ENCODE measurements around the gene CITED4. TPM values are rescaled to one million over a fixed set of nuclear protein-coding genes. Genes with fewer than 3 reads are reported as not detected.

CITED4 gene
- polyA plus RNA-seq, 3 donors = 2.4 to 18.8 (median 17.1) TPM

DNA sequence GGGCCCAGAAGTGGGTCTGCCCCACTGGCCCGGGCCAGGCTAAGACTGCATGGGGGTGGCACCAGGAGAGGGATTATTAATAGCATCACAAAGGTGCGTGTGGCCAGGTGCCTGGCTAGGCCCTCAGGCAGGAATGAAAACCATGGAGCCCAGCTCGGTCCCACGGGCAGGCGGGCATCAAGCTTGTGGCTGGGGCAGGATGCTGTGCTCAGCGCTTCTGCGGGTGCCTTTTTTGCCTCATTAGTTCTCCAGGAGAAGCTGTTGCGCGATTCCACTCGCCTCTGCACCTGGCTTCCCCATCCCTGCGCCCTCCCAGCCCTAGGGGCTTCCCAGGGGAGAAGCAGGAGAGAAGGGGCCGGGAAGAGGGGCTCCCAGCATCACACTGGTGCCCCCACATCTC, 39.3 kb downstream of the CITED4 start:
- no peaks in the 10 kb centered on the region for H3K36me3 ChIP-seq (replicated peaks in 1 of 2; ENCODE audit: control insufficient read depth in 1 of 2, insufficient read depth in 2 of 2, low read length in 2 of 2)
- peaks cover 31% of the 10 kb centered on the region for H3K4me1 Mint-ChIP-seq
- H3K27ac ChIP-seq (ENCODE audit: low read depth in 1 of 2, low read length in 2 of 2) = no peak overlapping the region
- H2AFZ ChIP-seq (ENCODE audit: insufficient read depth, low read depth, low read length, poor library complexity, severe bottlenecking) = no peak overlapping the region
- H3K36me3 Mint-ChIP-seq = no peaks in the 10 kb centered on the region
- TF ChIP-seq, protein P1, sequence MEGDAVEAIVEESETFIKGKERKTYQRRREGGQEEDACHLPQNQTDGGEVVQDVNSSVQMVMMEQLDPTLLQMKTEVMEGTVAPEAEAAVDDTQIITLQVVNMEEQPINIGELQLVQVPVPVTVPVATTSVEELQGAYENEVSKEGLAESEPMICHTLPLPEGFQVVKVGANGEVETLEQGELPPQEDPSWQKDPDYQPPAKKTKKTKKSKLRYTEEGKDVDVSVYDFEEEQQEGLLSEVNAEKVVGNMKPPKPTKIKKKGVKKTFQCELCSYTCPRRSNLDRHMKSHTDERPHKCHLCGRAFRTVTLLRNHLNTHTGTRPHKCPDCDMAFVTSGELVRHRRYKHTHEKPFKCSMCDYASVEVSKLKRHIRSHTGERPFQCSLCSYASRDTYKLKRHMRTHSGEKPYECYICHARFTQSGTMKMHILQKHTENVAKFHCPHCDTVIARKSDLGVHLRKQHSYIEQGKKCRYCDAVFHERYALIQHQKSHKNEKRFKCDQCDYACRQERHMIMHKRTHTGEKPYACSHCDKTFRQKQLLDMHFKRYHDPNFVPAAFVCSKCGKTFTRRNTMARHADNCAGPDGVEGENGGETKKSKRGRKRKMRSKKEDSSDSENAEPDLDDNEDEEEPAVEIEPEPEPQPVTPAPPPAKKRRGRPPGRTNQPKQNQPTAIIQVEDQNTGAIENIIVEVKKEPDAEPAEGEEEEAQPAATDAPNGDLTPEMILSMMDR (IDR thresholded peaks at IDR 0.05) = no peak
- H3K27me3 ChIP-seq (ENCODE audit: control insufficient read depth in 2 of 2, insufficient read depth in 2 of 2, low read length in 2 of 2) = peaks cover 0 to 20% of the 10 kb centered on the region in 2 donors
- H3K4me3 Mint-ChIP-seq = no peak overlapping the region
- intact Hi-C loops (cut with micrococcal nuclease) = no loop called here
- H3K4me2 ChIP-seq (replicated peaks; ENCODE audit: extremely low read depth, low read length, poor library complexity, severe bottlenecking) = no peak overlapping the region
- no peak overlapping the region for H3K27ac Mint-ChIP-seq
- no peak overlapping the region for H3K4me3 ChIP-seq (replicated peaks in 1 of 3; ENCODE audit: low read depth in 2 of 3, low read length in 3 of 3)
- no peaks in the 10 kb centered on the region for H4K20me1 ChIP-seq (ENCODE audit: insufficient read depth, low read length)
- peaks cover 25 to 27% of the 10 kb centered on the region in 2 donors for H3K4me1 ChIP-seq (ENCODE audit: control insufficient read depth in 1 of 2, insufficient read depth in 2 of 2, low read length in 2 of 2)
- no peaks in the 10 kb centered on the region for H3K79me2 ChIP-seq (ENCODE audit: insufficient read depth, low read length)
- H3K9me3 Mint-ChIP-seq = peaks cover 0 to 3% (median 0%) of the 10 kb centered on the region in 7 donors
- H3K9me3 ChIP-seq (replicated peaks in 1 of 2; ENCODE audit: control insufficient read depth in 1 of 2, insufficient read depth in 1 of 2, low read length in 2 of 2) = no peaks in the 10 kb centered on the region
- no peak for DNase-seq
- peaks cover 14 to 25% (median 20%) of the 10 kb centered on the region in 3 donors for H3K27me3 Mint-ChIP-seq (ENCODE audit: low read depth in 3 of 3)
- 96% methylated on average over 11 of the region's 12 CpGs for WGBS (ENCODE audit: insufficient coverage)
- no peak overlapping the region for H3K9ac ChIP-seq (ENCODE audit: insufficient read depth, low read length, poor library complexity, severe bottlenecking)

DNA sequence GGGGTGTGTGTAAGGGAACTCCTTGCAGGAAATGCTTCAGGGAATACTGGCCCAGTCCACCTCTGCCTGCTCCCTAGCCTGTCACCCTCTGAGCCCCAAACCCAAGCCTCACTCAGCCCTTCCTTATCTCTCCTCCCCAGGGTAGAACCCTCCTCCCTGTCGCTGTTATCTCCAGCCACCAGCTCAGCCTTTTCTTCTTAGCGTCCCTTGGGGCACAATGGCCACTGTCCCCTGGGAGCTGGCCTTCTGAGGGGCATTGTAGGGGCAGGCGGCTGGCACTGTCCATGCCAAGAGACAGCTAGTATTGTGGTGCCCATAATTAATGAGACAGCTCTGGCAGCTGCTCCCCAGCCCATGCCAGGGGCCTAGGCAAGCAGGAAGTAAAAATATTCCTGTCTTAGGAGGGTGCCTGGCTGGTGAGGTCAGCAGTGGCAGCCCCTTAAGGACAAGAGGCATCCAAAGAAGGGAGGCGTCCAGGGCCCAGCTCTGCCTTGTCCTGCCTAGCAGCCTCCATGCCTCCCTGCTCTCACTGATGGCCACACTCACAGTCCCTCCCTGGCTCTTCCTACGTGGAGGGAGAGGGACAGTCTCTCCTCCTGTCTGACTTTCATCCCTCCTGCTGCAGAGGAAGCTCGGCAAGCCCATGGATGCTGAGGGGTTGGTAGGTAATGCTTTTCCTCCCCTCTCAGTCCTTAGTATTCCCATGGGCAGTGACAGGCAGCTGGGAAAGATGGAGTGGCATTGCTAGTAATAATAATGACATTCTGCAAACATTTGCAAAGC, 41.1 kb downstream of the CITED4 start:
- H3K9me3 ChIP-seq (replicated peaks in 1 of 2; ENCODE audit: control insufficient read depth in 1 of 2, insufficient read depth in 1 of 2, low read length in 2 of 2) = no peaks in the 10 kb centered on the region
- H3K4me2 ChIP-seq (replicated peaks; ENCODE audit: extremely low read depth, low read length, poor library complexity, severe bottlenecking) = no peak overlapping the region
- H3K4me1 Mint-ChIP-seq = peaks cover 30% of the 10 kb centered on the region
- H3K9me3 Mint-ChIP-seq = peaks cover 0 to 3% (median 0%) of the 10 kb centered on the region in 7 donors
- H2AFZ ChIP-seq (ENCODE audit: insufficient read depth, low read depth, low read length, poor library complexity, severe bottlenecking) = no peak overlapping the region
- peaks cover 27 to 38% (median 33%) of the 10 kb centered on the region in 3 donors for H3K27me3 Mint-ChIP-seq (ENCODE audit: low read depth in 3 of 3)
- no peak overlapping the region for H3K27ac ChIP-seq (ENCODE audit: low read depth in 1 of 2, low read length in 2 of 2)
- H3K36me3 Mint-ChIP-seq = peaks cover 0 to 3% of the 10 kb centered on the region in 2 donors
- no peak overlapping the region for H3K4me3 Mint-ChIP-seq
- H3K9ac ChIP-seq (ENCODE audit: insufficient read depth, low read length, poor library complexity, severe bottlenecking) = no peak overlapping the region
- H3K36me3 ChIP-seq (replicated peaks in 1 of 2; ENCODE audit: control insufficient read depth in 1 of 2, insufficient read depth in 2 of 2, low read length in 2 of 2) = no peaks in the 10 kb centered on the region
- H3K27ac Mint-ChIP-seq = no peak overlapping the region
- no peak overlapping the region for H3K4me3 ChIP-seq (replicated peaks in 1 of 3; ENCODE audit: low read depth in 2 of 3, low read length in 3 of 3)
- H3K79me2 ChIP-seq (ENCODE audit: insufficient read depth, low read length) = no peaks in the 10 kb centered on the region
- whole genome bisulfite sequencing (ENCODE audit: insufficient coverage) = 92% methylated on average over 2 of the region's 6 CpGs
- intact Hi-C loops (cut with micrococcal nuclease) = no loop called here
- TF ChIP-seq, protein P1 (IDR thresholded peaks at IDR 0.05) = no peak
- H4K20me1 ChIP-seq (ENCODE audit: insufficient read depth, low read length) = no peaks in the 10 kb centered on the region
- no peak for DNase-seq
- H3K4me1 ChIP-seq (ENCODE audit: control insufficient read depth in 1 of 2, insufficient read depth in 2 of 2, low read length in 2 of 2) = peaks cover 25 to 26% of the 10 kb centered on the region in 2 donors
- peaks cover 0 to 34% of the 10 kb centered on the region in 2 donors for H3K27me3 ChIP-seq (ENCODE audit: control insufficient read depth in 2 of 2, insufficient read depth in 2 of 2, low read length in 2 of 2)

Measured in CD14-positive monocyte (primary cell).